Stimulated activated CD4-positive, alpha-beta T cell treated with anti-CD3 and anti-CD28 coated beads, Interleukin-12 subunit alpha, Interleukin-12 subunit beta, amount 100 ng/mL, for 4 hours (primary cell): ENCODE measurements around the gene C19orf44.
"Not testable (repeated sequence)": the region's sequence is repeated elsewhere in the genome, so short reads cannot be mapped to it uniquely, and the experiment has no call there.

Experiments used
- DNase-seq: peaks from one replicate; pipeline ENCODE4 v3.0.0-alpha.2; 2020

The C19orf44 gene

GRCh38 chr19:16495982-16496612 is at the start of gene C19orf44, which contains the start of gene CALR3:
C19orf44 (plus strand) TSS chr19:16496394; CDS start chr19:16500793, 4,399 bp downstream.
CALR3 (minus strand) TSS chr19:16496167; CDS start chr19:16496129, 38 bp downstream.
- DNase-seq, result peak; percentile 93

DNA sequence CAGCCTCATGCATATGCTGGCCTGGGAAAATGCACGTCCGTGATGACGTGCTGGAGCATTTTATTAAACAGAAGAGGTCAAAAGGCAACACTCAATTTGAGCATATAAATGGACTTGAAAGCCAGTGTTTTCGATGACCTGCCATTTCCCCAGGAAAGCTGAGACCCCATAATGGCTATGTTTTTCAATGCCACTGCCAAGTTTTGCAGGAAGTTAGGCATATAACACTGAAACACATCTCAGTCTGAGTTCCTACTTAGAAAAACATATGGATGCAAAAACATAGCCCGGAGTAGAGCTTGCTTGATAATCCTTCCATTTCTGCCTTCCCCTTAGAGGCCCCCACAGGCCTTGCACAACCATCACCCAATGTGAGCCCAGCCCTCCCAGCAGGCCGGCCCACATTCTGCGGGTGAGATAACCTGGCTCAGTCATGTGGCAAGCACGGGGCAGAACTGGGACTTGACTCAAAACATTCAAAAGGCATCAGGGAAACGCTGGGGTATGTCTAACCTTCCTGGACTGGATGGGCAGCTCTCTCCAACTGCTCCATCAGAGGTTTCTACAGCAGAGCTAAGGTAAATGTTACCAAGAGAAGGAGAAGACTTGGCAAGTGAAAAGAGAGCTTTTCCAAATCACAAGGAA is 49.3 kb upstream of the C19orf44 start:
- DNase-seq, result no peak

DNA sequence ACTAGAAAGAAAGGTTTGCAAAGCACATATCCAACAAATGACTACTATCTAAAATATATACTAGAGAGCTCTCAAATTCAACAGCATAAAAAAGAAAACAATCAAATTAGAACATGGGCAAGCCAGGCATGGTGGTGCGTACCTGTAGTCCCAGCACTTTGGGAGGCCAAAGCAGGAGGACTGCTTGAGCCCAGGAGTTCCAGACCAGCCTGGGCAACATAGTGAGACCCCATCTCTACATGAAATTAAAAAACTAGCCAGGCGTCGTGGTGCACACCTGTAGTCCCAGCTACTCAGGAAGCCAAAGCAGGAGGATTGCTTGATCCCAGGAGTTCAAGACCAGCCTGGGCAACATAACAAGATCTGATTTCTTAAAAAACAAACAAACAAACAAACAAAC is 47.3 kb upstream of the C19orf44 start:
- not testable (repeated sequence) for DNase-seq

DNA sequence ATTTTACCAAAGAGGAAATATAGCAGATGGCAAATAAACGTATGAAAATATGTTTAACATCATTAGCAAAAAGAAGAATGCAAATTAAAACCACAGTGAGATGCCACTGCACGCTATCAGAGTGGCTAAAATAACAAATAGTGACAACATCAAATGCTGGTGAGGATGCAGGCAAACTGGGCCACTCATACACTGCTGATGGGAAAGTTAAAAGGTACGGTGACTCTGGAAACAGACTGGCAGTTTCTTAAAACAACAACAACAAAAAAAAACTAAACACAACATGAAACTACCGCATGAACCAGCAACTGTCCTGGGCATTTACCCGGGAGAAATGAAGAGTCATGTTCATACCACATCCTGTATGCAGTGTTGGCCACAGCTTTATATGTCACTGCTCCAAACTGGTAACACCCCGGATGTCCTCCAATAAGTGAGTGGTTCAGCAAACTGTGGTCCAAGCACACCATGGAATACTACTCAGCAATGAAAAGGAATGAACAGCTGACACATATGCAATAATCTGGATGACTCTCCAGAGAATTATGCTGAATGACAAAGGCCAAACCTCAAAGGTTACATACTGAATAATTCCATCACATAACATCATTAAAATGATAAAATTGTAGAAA is 46.7 kb upstream of the C19orf44 start:
- DNase-seq, result no peak

DNA sequence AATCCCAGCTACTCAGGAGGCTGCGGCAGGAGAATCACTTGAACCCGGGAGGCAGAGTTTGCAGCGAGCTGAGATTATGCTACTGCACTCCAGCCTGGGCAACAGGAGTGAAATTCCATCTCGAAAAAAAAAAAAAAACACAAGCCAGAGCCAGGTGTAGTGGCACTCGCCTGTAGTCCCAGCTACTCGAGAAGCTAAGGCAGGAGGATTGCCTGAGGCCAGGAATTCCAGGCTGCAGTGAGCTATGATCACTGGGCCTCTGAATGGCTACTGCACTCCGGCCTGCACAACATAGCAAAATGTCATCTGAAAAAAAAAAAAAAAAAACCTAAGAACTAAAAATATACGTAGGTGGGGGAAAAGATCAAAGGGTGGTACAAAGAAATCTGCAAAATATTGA is 43.9 kb upstream of the C19orf44 start:
- no peak for DNase-seq

DNA sequence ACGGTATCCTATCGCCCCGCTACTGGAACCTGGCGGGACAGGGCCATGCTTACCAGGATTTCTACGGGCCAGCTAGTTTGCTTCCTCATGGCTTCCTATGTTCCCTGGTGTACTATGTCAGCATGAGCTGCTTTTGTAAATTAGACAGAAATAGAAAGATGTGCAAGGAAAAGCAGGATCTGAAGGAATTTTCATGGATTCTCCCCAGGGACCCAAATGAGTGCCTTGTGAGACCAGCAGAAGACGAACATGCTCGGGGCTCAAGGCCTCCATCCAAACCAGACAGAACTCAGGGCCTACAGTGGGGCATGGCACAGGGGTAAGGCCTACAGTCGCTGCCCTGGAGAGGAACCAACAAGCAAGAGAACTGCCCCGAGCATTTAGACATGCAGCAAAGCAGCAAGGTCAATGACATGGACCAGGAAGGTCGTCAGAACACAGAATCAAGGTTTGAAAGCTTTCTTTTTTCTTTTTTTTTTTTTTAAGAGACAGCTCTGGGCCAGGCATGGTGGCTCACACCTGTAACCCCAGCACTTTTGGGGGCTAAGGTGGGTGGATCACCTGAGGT is 41.8 kb upstream of the C19orf44 start:
- DNase-seq, result no peak

GRCh38 chr19:16455489-16455888 is 40.7 kb upstream of the C19orf44 start:
- no peak for DNase-seq

- no peak for DNase-seq
Measured at GRCh38 chr19:16456652-16457194, 39.5 kb upstream of the C19orf44 start.

DNA sequence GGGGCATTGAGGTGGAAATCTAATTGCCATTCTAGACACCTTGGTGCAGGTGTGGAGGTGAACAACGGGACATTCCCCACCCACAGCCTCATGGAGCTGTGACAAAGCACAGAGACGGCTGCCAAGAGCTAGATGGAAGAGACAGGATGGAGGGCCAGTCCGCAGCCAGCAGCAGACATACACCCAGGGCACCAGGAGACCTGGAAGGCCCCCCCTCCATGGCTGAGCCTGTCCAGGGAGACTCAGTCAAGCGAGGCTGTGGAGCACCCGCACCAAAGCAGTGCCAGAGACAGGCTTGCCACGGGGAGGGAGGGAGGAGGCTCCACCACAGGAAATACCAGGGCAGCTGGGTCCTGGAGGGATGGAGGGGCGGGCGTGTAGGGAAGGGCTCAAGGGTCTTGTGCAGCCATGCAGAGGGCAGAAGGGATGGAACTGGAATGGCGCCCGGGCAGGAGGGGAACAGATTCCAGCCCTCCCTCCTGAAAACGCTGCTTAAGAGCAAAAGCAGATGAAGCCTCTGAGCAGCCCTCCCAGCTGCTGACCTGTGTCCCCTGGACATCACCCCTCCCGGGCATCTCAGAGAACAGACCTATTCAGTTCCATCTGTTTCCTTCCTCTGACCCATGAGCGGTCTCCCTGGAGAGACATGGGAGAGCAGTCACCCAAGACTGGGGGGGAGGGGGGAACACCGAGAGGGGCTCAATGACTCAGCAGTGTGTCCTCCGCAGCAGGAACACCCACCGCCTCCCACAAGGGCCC is 38.8 kb upstream of the C19orf44 start:
- DNase-seq, result no peak

DNA sequence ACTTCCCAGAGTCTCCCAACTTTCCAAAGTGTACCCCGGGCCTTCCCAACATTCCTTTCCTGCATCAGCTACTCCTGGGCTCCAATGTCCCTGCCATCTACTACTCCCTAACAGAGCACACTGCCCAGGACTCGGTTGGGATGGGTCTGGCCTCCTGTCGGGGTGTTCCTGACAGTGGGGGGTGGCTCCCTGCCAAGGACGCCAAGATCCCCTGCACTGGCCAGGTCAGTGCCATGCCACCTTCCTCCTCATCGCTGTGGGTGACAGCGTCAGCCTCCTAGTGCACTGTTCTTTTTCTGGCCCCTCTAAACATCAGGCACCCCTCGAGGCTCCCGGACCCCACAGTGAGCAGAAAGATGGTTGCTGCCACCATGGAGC is 38.3 kb upstream of the C19orf44 start:
- DNase-seq, result no peak

- no peak for DNase-seq
Measured at GRCh38 chr19:16458391-16459341, 37.5 kb upstream of the C19orf44 start.

- no peak for DNase-seq
Measured at GRCh38 chr19:16459680-16460079, 36.5 kb upstream of the C19orf44 start.

- DNase-seq, result no peak
Measured at GRCh38 chr19:16460454-16460853, 35.7 kb upstream of the C19orf44 start.

DNA sequence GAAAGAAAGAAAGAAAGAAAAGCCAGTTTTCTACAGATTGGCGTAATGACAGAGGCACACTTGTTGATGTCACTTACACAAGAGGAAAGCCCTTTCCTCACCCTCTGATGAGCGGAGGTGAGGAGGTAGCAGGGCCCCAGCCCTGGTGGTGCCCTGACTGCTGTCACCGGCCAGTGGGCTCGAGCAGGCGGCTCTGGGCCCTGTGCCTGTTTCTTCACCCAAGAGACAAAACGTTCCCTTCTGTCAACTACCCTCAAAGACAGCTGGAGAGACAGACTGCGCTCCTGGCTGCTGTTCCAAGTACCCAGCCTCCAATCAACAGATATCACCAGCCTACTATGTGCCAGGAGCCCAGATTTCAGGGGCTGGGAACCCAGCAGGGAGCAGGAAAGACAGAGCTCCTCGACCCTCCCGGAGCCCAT is 34.6 kb upstream of the C19orf44 start:
- DNase-seq, result no peak

GRCh38 chr19:16462757-16463250 is 33.4 kb upstream of the C19orf44 start:
- DNase-seq, result no peak

DNA sequence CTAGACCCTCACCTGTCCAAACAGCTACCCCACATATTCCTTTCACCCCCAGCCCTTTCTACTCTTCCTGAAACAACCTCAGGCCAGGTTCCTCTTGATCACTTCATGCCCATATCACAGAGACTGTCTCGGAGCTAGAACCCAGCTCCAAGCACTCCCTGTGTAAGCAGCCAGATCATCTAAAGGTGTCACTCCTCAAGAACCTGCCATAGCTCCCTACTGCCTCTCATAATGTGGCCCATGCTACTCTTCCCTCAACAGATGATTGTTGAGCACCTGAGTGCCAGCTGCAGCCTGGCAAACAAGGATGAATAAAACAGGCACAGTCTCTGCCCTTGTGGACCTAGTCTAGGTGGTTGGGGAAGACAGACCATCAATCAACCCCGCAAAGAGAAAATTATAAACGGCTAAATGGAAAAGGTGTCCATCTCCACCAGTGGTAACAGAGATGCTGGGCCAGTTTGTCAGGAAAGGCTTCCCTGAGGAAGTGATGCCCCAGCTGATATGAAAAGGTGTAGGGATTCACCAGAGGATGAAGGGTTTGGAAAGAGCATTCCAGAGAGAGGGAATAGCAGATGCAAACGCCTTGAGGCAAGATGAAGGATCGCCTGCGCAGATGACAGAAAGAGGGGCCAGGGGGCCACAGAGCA is 32.7 kb upstream of the C19orf44 start:
- DNase-seq, result no peak

DNA sequence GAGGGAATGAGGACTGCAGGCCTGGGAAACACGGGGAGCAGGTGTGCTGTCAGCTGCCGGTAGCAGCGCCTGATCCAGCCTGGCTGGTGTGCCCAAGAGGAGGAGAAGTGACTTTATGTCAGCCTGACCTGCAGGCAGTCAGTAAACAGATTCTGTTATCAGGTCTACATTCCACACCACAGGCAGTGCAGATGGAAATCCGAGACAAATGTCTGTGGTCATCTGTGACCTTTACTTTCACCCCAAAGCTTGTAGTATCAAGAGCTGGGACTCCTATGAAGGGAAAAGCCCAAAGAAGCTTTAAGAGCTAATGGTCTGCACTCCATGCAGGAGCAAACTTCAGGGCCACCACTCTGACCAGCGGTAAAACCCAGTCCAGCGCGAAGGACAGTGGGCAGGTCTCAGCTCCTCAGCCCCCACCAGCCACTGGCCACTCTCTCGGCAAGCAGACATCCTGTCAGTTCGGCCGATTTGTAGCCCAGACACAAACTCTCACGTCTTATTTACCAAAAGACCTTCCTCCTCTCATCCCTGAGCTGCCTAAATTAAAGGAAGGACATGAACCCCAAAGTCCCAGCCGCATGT is 32.1 kb upstream of the C19orf44 start:
- no peak for DNase-seq

- no peak for DNase-seq
Measured at GRCh38 chr19:16465239-16465638, 31.0 kb upstream of the C19orf44 start.

DNA sequence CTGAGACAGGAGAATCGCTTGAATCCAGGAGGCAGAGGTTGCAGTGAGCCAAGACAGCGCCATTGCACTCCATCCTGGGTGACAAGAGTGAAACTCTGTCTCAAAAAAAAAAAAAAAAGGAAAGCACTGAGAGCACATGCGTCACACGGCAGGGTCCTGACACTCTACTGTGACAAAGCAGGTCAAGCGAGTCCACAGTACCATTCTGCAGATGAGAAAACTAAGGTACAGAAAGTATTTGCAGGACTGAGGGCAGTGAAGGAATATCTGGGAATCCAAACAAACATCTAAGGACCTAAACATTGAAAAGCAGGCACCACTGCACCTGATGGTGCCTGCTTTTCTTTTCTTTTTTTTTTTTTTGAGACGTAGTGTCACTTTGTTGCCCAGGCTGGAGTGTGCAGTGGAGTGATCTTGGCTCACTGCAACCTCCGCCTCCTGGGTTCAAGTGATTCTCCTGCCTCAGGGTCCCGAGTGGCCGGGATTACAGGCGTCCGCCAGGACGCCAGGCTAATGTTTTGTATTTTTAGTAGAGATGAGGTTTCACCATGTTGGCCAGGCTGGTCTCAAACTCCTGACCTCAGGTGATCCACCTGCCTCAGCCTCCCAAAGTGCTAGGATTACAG is 29.3 kb upstream of the C19orf44 start:
- not testable (repeated sequence) for DNase-seq

DNA sequence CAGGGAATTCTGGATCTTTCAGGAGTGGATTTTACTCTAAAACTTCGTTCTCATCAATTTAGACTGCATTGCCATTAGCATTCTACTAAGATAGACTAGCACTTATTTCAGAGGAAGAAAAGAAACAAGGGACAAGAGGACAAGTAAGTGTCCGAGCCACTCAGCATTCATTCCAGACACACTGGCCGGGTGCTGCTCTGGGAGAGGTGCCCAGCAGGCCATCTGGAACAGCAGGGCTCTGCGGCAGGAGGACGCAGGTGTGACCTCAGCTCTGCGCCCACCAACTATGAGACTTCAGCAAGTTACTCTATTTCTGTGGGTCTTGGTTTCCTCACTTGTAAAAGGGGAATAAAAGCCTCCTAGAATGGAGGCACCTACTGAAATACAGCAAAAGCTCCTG is 28.6 kb upstream of the C19orf44 start:
- DNase-seq, result no peak
